Smooth muscle cell of the brain vasculature (primary cell): Measurements from ENCODE around the gene HCN1.
"Not testable (repeated sequence)": the region's sequence is repeated elsewhere in the genome, so short reads cannot be mapped to it uniquely, and the experiment has no call there.

Source experiments
- DNase-seq: peaks from one replicate; pipeline ENCODE4 v3.0.0-alpha.2; 2012; ENCODE audit warnings: low read depth, low spot score

Gene HCN1

DNA sequence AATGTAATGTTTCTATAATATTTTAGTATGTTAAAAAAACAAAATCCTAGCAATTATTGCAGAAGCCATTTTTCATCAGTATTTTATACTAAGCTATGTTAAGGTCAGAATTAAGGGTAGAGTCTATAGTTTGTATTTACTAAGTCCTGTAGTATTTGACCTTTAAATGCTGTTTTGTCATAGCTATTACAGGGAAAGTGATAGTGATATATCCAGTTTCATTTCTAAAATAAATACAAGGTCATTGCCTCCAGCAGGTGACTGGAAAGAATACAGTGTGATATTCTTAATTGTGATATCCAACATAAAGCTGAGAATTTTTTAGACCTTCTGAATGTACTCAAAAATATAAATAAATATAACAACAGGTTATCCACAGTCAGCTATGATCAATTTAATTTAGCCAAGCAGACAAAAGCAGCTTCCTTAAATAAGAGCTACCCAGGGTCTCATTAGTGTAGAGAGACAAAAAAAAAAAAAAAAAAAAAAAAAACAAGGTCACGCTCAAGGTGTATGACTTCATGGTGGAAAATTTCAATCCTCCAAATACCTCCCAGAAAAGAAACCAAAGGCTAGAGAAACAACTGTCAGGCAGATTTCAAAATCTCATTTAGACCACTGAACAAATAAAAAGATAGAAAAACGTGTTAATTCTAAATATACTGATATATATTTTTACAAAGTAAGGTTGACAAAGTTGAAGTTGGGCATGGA, 278.7 kb downstream of the HCN1 start:
- DNase-seq: no peak

DNA sequence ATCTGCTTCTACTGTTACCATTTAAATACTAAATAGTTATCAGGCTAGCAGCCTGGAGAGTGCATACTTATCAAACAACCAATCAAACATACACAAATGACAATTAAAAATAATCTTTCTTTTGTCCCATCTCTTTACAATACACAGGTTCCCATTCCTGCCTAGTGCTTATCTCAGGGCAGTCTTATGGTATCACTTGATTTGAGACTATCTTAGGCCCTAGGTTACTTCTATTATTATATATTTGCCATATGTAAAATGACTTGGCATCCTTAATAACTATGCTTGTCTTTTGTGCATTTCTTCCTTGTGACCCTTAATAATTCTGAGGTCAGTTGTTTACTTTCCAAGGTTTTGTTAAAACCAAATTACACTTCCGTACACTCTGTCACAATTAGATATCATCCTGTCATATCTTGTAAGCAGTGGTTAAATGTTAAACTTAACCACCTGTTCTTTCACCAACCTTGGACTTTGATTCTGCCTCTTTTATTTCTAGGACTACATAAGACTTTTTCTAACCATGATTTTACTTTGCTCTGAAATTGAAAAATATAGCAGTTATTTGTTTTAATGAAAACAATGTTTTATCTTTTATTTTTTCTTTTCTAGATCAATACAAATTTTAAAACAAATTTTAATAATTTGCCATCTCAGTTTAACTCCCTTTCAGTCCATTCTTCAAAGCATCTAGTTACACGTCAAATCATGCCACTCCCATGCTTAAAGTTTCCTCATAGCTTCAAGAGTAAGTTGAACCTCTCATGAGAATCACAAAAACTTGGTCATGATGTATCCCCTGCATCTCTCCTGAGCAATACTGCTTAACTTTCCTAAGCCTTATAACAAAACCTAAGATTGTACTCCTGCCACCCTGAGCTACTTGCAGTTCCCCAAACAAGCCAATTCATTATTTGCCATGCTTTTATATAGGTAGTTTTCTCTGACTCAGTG, 281.3 kb downstream of the HCN1 start:
- DNase-seq: no peak

DNA sequence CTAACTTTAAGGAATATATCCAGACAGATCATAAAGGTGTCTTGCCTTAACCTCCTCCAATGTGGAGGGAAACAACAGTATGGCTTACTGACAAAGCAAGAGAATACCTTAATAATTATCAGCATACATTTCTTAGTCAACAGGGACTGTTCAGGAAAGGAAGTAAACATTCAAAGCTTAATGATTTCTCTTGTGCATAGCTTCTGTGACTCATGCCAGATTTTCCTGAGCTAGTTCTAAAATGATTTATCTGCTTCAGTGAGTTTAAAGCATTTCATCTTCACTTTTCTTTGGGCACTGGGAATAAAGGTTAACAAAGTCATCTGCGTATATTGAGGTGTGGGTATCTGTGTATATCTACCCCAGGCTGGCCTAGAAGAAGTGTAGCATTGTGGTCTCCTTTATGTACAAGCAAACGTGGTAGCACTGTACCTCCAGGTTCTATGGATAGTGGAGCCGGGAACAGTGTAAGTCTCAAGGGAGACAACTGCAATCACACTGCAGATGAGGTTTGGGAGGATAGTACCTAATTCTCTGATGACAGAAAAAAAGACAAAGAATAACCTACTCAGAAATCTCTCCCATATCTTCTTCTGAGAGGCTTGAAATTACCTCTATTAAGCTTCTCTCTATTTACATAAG, 284.1 kb downstream of the HCN1 start:
- no peak for DNase-seq

DNA sequence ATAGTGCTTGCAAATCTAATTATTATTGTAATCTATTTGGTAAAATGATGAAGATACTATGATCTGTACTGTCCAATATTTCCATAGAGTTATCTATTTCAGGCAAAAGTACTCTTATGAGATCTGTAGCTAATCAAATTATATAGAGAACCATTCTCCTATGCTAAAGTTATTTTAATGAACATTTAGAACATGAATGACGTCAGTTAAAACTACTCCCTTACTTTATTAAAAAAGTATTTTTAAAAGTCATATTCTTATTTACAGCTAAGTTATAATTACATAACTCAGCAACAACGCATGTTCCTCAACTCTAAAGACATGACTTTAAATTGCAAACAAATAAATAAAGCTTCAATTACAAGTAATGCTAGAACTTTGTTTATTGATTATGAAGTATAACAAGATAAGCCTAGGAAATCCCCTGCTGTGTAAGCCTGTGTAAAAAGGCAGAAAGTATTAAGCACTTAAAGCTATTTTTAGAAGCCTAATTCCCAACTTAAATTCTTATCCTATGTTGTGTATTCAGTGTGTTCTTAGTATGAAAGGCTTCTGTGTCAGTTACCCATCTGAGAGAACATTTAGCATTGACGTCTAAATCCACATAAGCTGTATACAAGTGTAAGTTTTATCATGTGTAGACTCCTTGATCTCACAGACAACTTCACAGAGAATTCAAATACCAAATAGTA, 285.7 kb downstream of the HCN1 start:
- DNase-seq: no peak

DNA sequence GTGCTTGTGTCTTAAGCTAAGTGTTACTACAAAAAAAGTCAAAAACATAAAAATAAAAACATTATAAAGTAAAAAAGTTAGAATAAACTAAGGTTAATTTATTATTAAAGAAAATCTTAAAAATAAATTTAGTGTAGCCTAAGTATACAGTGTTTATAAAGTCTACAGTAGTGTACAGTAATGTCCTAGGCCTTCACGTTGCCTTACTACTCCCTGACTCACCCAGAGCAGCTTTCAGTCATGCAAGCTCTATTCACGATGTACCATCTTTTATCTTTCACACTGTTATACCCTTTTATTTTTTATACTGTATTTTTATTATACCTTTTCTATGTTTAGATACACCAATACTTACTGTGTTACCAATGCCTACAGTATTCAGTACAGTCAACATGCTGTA, 288.1 kb downstream of the HCN1 start:
- no peak for DNase-seq

DNA sequence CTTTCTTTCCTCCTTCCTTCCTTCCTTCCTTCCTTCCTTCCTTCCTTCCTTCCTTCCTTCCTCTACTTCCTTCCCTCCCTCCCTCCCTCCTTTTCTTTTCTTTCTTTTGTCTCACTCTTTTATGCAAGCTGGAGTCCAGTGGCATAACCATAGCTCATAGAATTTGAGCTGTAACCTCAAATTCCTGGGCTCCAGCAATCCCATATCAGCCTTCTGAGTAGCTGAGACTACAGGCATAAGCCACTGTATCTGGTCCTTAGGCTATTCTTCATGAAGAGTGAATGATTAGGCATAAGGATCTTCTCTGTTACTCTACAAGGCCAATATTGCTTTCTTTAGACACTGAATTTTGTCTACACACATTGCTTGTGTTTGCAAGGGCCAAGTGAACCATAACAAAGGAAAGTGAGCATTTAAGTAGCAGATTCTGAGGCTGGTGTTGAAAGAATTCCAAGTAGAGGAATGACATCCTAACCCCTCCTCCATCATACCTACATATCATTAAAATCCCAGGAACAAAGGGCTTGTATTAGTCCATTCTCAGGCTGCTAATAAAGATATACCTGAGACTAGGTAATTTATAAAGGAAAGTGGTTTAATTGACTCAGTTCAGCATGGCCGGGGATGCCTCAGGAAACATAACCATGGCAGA, 293.2 kb downstream of the HCN1 start:
- no peak for DNase-seq

DNA sequence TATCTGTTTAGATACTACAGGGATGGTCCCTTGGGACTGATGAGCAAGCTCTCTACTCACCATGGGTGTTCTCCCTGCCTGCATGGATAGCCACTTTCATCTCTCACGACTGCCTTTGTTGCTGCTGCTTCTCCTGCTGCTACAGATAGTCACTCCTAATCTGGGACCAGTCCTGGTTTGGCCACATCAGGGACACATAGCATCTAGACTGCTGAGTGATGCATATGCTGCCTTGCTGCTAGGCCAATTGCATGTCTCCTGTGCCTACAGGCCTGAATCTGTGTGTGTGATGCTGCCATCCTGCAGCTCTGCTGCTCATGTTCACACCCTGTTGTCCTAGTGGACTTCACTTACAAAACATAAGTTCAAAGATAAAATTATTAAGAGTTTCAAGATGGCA, 297.1 kb downstream of the HCN1 start:
- DNase-seq: no peak

DNA sequence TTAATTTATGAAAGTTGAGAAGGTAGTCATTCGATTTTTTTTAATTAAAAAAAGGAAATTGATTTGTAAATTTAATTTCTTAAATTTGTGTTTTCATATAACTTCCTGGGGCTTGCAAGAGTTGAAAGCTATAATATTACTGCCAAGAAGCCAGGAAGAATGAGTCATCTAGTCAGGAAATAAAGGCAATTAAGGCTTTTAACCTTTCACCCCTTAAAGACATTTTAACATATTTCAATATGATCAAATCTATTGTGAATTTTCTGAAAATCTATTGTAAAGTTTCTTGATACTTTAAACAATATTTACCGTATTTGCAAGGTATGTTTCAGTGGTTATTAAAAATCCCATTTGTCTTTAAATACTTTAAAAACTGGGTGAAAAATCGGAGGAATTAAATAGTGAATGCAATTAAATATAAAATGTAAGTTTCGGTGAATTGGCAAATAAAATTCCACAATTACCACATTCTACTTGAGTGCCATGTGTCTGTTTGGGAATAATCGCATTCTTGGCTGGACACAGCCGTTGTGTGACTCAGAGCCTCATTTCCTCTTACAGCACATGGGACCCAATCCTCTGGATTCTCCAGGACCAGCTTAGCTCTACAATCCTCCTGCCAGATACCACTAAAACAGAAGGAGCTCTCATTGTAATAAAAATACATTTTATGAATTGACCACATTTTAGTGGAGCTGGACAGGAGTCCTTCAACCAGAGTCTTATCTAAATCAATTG, 310.7 kb downstream of the HCN1 start:
- DNase-seq: no peak

DNA sequence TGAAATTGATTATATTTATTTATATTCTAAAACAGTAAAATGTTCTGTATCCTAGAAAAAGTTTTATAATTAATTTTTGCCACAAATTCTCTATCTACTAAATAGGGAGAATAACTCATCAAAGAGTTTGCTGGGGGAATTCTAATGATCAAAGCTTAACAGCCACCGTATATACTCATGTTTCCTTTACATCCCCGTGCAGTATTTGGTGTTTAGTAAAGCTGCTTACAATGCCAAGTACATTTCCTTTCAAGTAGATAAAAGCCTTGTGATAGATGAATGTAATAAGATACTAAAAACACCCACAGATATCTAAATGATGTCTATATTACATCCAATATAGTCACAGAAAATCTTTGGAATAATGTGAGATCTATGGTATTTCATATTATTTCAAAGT, 312.2 kb downstream of the HCN1 start:
- DNase-seq: no peak

DNA sequence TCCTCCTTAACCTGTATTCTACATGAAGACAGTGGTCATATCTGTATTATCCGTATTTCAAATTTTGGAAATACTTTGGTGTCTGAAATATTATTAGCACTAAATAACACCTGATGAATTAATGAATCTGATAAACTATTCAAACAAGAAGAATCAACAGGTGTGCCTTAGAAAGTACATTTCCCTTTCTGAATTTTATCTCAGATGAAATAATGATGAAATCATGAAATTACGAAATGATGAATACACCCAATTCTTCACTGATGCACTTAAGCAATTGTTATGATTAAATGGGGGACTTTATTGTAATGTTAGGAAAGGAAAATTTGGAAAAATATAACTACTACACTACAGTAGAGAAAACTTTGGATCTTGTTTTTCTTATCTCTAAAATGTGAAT, 313.6 kb downstream of the HCN1 start:
- DNase-seq: no peak

DNA sequence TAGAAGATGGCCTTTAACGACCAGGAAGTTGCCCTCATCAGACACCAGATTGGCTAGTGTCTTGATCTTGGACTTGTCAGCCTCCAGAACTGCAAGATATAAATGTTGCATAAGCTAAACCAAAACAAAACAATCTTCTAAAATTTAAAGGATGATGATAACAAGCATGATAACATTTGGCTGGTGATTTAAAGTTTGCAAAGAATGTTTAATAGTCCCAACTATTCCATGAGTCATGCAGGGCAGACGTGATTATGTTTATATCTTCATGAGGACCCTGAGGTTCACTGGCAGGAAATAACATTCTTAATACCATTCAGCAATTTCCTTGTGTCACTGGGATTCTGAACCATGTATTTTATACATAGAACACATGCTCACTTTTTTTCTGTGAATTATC, 319.8 kb downstream of the HCN1 start:
- no peak for DNase-seq

DNA sequence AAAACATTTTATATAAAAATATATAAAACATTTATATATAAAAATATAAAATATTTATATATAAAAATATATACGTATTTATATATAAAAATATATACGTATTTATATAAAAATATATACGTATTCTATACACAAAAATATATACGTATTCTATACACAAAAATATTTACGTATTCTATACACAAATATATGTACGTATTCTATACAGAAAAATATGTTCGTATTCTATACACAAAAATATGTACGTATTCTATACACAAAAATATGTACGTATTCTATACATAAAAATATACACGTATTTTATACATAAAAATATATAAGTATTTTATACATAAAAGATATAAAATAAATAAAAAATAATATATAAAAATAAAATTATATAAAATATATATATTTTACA, 323.6 kb downstream of the HCN1 start:
- DNase-seq: no peak

DNA sequence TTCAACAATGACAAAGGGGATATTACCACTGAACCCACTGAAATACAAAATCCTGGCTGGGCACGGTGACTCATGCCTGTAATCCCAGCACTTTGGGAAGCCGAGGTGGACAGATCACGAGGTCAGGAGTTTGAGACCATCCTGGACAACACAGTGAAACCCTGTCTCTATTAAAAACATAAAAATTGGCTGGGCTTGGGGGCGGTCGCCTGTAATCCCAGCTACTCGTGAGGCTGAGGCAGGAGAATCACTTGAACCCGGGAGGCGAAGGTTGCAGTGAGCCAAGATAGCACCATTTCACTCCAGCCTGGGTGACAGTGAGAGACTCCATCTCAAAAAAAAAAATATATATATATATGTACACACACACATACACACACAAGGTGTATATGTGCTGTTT, 324.8 kb downstream of the HCN1 start:
- not testable (repeated sequence) for DNase-seq

DNA sequence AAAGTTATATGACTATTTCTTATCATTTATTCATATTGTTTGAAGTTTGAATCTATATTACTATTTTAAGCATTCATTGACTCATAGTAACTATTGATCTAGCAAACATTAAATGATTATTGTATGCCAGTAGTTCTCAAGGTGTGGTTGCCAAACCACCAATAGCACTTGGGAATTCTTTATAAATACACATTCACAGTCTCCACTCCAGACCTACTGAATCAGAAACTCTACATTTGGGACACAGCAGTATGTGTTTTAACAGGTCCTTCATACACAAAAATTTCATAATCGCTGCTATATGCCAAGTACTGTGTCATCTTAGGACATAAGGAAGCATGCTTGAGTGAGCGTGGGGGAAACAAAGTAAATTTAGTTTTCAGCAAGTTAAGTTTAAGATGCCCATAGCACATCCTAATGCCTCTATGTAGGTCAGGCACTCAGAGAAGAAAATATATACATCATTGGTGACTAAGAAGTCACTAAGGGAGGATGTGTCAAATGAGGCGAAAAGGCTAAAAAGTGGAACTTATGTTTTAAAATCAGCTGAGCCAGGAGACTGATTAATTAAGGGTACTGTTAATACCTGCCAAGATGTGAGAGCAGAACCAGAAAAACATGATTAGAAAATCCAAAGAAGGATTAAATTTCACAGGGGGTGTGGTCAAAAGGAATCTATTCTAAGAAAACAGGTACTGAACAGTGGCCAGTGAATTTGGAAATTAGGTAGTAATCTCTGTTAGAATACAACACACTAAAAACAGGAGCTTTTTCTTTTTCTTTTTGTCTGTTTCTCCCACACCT, 340.8 kb downstream of the HCN1 start:
- DNase-seq: no peak

DNA sequence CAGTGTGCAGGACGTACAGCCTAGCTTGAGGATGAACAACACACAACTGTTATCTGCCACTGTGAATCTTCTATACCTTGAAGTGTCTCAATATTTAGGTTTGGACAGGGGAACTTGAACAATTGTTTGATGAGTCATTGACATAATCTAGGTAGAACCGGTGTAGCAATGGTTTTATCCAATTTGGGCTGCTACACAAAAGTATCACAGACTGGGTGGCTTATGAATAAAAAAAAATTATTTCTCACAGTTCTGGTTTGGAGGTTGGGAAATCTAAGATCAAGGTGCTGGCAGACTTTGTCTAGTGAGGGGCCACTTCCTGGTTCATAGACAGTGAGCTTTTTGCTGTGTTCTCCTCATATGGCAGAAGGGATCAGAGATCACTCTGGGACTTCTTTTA, 359.7 kb downstream of the HCN1 start:
- DNase-seq: no peak

DNA sequence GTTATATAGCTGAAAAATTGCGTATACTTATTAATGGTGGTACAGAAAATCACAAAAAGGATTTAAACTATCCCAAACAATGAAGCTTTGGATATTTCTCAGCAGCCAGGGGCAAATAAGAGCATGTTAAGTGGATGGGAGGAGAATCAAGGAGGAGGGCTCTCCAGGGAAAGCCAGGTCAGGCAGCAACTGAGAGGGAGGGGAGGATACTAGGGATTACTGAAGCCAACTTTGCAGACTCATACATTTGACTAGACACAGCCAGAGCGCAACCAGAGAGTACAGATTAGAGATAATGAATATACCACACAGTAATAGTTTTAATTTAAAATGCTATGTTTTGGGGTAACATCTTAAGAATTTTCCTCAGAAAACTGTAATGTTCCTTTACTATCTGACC, 360.2 kb downstream of the HCN1 start:
- DNase-seq: no peak

DNA sequence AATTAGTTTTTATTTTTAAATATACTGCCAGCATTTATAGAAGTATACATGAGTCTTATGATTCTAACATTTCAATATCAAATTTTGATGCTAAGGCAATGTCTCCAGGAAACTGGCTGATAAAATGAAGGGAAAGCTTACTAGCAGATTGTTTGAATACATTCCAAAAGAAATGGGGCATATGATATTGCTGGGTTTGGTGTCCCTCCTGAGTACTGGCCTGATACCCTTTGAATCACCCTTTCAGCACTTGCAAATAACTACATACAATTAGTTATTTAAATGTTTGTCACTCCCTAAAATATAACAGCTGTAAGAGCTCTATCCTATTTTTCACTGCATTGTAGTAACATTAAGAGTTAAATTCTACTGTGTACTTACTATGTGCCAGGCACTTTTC, 360.8 kb downstream of the HCN1 start:
- no peak for DNase-seq

DNA sequence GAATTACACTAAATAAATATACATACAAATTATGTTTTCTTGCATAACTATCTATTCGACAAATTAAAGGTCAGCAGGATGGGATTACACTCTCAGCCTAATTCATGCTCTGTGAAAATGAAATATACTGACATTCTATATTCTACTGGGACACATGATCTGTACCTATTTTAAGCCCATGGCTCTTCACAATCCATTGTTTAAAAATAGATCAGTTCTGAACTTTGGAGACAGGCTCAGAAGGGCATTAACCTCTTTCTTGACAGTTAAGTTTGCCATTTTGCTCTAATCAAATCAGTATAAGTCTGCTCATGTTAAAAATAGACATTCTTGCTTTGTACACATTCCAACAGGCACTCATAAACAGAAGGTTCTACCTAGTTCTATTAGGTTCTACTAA, 361.2 kb downstream of the HCN1 start:
- DNase-seq: no peak

DNA sequence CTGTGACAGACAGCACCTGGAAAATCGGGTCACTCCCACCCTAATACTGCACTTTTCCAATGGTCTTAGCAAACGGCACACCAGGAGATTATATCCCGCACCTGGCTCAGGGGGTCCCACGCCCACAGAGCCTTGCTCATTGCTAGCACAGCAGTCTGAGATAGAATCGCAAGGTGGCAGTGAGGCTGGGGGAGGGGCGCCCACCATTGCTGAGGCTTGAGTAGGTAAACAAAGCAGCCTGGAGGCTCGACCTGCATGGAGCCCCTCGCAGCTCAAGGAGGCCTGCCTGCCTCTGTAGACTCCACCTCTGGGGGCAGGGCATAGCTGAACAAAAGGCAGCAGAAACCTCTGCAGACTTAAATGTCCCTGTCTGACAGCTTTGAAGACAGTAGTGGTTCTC, 383.6 kb downstream of the HCN1 start:
- not testable (repeated sequence) for DNase-seq

DNA sequence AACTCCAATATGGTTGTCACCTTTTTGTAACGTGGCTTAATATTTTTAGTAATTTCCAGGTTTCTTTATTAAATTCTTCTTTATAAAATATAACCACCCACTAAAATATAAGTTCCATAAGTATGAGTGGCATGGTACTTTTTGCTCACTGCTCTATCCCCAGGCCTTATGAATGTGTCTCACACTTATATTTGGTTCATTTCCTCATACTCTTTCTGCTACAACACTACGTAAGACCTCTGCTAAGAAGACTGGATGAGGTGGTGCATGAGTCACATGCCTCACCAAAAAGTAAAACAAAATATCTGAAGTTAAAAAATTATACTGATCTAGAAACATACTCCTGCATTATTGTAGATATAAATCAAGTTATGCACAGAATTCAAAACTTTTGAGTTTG, 400.9 kb downstream of the HCN1 start:
- no peak for DNase-seq
